Limb (tissue), 2 donors: ENCODE data around the gene OR10A6.

Experiments used
- DNase-seq, 2 donors: peaks; one replicate each; pipeline ENCODE4 v3.0.0-alpha.2; 2016; ENCODE audit errors: extremely low spot score in 2 of 2

Gene OR10A6

DNA sequence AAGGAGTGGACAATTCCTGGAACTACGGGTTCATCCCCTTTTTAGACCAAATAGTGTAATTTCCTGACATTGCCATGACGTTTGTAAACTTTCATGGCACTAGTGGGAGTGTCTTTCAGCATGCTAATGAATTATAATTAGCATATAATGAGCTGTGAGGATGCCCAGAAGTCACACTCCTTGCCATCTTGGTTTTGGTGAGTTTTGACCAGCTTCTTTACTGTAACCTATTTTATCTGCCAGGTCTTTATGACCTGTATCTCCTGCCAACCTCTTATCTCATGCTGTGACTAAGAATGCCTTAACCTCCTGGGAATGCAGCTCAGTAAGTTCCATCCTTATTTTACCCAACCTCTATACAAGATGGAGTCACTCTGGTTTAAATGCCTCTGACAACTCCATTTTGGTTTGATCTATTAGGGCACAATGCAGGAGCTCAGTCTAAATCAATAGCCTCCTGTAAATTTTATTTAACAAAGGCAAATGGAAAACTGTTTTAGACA is 20.7 kb downstream of the OR10A6 start:
- no peak for DNase-seq

- DNase-seq = no peak
Observed at GRCh38 chr11:7909585-7910285, 21.3 kb downstream of the OR10A6 start.

GRCh38 chr11:7907121-7907520 is 23.9 kb downstream of the OR10A6 start:
- no peak for DNase-seq

GRCh38 chr11:7906481-7906880 is 24.6 kb downstream of the OR10A6 start:
- no peak for DNase-seq

- no peak for DNase-seq
Observed at GRCh38 chr11:7905961-7906429, 25.1 kb downstream of the OR10A6 start.

DNA sequence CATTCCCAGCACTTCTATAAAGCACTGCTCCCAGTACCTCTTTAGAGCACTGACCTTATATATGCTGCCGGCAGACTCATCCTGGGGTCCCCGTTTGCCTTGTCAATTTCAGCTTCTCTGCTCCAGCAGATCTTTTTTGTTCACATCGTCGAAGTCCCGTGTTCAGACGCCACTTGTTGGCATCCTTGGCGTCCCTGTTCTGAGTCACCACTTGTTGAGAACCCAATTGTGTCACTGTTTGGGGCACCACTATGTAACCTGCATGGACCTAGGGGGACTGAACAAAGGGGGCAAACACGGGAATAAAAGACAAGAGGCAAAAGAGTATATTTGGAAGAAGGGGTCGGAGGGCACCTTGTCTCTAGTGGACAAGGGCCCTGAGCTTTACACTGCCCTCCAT is 25.5 kb downstream of the OR10A6 start:
- DNase-seq = no peak

GRCh38 chr11:7904917-7905316 is 26.2 kb downstream of the OR10A6 start:
- DNase-seq = no peak

GRCh38 chr11:7903940-7904339 is 27.1 kb downstream of the OR10A6 start:
- DNase-seq = no peak

- DNase-seq = no peak
Observed at GRCh38 chr11:7901319-7901854, 29.7 kb downstream of the OR10A6 start.

- no peak for DNase-seq
Observed at GRCh38 chr11:7900686-7901085, 30.4 kb downstream of the OR10A6 start.

DNA sequence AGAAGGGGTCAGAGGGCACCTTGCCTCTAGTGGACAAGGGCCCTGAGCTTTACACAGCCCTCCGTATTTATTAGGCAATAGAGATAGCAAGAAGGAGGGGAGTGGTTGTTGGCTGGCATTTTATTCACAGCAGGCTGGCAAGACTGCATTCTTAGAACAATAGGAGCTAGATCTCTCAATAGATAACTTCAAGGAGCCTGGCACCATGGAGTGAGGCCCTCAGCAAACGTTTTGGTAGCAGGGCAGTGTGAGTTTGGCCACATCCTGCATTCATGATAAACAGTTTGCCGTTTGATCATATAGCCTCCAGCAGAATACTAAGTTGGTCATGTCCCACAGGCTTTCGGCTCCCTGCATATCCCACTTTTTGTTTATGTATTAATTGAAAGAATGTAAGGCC is 31.6 kb downstream of the OR10A6 start:
- DNase-seq = no peak

- DNase-seq = no peak
Observed at GRCh38 chr11:7898666-7899283, 32.3 kb downstream of the OR10A6 start.

GRCh38 chr11:7896009-7896785 is 34.9 kb downstream of the OR10A6 start:
- no peak for DNase-seq

- no peak for DNase-seq
Observed at GRCh38 chr11:7894251-7894650, 36.8 kb downstream of the OR10A6 start.

- DNase-seq = no peak
Observed at GRCh38 chr11:7893796-7894195, 37.3 kb downstream of the OR10A6 start.

GRCh38 chr11:7892840-7893254 is 38.2 kb downstream of the OR10A6 start:
- DNase-seq = peak in 1 of 2 donors; percentile 77

- no peak for DNase-seq
Observed at GRCh38 chr11:7892059-7892699, 38.9 kb downstream of the OR10A6 start.

GRCh38 chr11:7890417-7891172 is 40.5 kb downstream of the OR10A6 start:
- DNase-seq = peak in 1 of 2 donors; percentile 45

- DNase-seq = no peak
Observed at GRCh38 chr11:7889985-7890384, 41.1 kb downstream of the OR10A6 start.

DNA sequence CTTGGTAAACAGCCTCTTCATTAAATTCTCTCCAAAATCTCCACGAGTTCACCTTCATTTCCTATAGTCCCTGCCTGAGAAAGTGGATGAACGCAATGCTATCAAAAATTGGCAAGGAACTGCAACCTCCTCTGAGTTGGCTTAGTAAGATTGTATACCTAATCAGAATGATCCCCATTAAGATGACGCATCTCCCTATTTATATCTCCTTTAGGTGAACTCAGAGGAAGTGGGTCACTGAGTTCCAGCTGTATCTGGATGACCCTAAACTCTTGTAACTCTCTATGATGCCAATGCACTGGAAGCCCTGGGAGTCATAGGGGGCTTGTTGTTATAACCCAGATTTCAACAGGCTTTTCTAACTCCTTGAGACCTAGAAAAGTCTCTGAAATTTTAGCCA is 48.2 kb downstream of the OR10A6 start:
- no peak for DNase-seq
